ENCODE results near the gene ARFGAP1.
"Not testable (repeated sequence)": the region's sequence is repeated elsewhere in the genome, so short reads cannot be mapped to it uniquely, and the experiment has no call there.

GRCh38 chr20:63251350-63251749 is 21.3 kb upstream of the ARFGAP1 start:
- TF ChIP-seq, protein P1, sequence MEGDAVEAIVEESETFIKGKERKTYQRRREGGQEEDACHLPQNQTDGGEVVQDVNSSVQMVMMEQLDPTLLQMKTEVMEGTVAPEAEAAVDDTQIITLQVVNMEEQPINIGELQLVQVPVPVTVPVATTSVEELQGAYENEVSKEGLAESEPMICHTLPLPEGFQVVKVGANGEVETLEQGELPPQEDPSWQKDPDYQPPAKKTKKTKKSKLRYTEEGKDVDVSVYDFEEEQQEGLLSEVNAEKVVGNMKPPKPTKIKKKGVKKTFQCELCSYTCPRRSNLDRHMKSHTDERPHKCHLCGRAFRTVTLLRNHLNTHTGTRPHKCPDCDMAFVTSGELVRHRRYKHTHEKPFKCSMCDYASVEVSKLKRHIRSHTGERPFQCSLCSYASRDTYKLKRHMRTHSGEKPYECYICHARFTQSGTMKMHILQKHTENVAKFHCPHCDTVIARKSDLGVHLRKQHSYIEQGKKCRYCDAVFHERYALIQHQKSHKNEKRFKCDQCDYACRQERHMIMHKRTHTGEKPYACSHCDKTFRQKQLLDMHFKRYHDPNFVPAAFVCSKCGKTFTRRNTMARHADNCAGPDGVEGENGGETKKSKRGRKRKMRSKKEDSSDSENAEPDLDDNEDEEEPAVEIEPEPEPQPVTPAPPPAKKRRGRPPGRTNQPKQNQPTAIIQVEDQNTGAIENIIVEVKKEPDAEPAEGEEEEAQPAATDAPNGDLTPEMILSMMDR (IDR thresholded peaks at IDR 0.05; ENCODE audit: insufficient read depth, low read depth, low read length) = not testable (repeated sequence)
- not testable (repeated sequence) for TF ChIP-seq EZH2 (IDR thresholded peaks at IDR 0.05; ENCODE audit: insufficient read depth, low read length)
